Caco-2 (cell line): ENCODE measurements around the gene ZNF786. TPM values are rescaled to one million over a fixed set of nuclear protein-coding genes. Genes with fewer than 3 reads are reported as not detected.

Experiments used
- BruUV-seq: library from RNA; stranded (reverse); fragments of 400-500 nt; replicated peaks from 2 replicates; lab custom pipeline; 2021; lab: Mats Ljungman, UMichigan
- CTCF ChIA-PET: fragments of 300-600 bp; sonication (Branson Sonifier 250); formaldehyde crosslinking; loops from one replicate; lab custom pipeline; 2022; ENCODE audit warnings: antibody characterized with exemption; lab: Charles Lee
- POLR2A ChIA-PET: fragments of 300-600 bp; sonication (Branson Sonifier 250); formaldehyde crosslinking; loops from one replicate; lab custom pipeline; 2022; ENCODE audit warnings: antibody characterized with exemption; lab: Charles Lee
- DNase-seq, 2 experiments: peaks; one replicate each; pipeline versions ENCODE4 v3.0.0 to v3.0.0-alpha.2; 2020 to 2022
- H3K27me3 ChIP-seq: replicated peaks from 2 replicates; pipeline ENCODE4 v1.6.0; 2011; ENCODE audit warnings: low read length; ENCODE audit not compliant: control insufficient read depth, insufficient read depth
- H3K36me3 ChIP-seq: 2 replicates; pipeline ENCODE4 v1.5.1; 2011; ENCODE audit warnings: low read length; ENCODE audit not compliant: control insufficient read depth, insufficient read depth
- H3K4me1 ChIP-seq: fragments of 250-450 bp; sonication (Bioruptor Pico); 2 replicates; pipeline ENCODE4 v1.5.1; 2020; ENCODE audit warnings: mild to moderate bottlenecking
- H3K4me3 ChIP-seq: 2 replicates; pipeline ENCODE4 v1.5.1; 2011; ENCODE audit warnings: low read depth, mild to moderate bottlenecking, control low read depth, low read length
- H3K9me3 ChIP-seq: fragments of 250-450 bp; sonication (Bioruptor Pico); 2 replicates; pipeline ENCODE4 v1.5.1; 2020; ENCODE audit warnings: mild to moderate bottlenecking, moderate library complexity
- H3K27ac Mint-ChIP-seq: one replicate; pipeline ENCODE4 v1.8.0; 2022; ENCODE audit warnings: mixed read lengths; ENCODE audit not compliant: unreplicated experiment
- H3K27me3 Mint-ChIP-seq: one replicate; pipeline ENCODE4 v1.8.0; 2022; ENCODE audit warnings: mixed read lengths; ENCODE audit not compliant: insufficient read depth, unreplicated experiment
- H3K36me3 Mint-ChIP-seq: one replicate; pipeline ENCODE4 v1.8.0; 2022; ENCODE audit warnings: mild to moderate bottlenecking, mixed read lengths; ENCODE audit not compliant: insufficient read depth, unreplicated experiment
- H3K4me1 Mint-ChIP-seq: one replicate; pipeline ENCODE4 v1.8.0; 2022; ENCODE audit warnings: low read depth, mixed read lengths; ENCODE audit not compliant: unreplicated experiment
- H3K4me3 Mint-ChIP-seq: one replicate; pipeline ENCODE4 v1.8.0; 2022; ENCODE audit warnings: mild to moderate bottlenecking, moderate library complexity, mixed read lengths; ENCODE audit not compliant: unreplicated experiment
- H3K9me3 Mint-ChIP-seq: one replicate; pipeline ENCODE4 v1.8.0; 2022; ENCODE audit warnings: mixed read lengths; ENCODE audit not compliant: unreplicated experiment
- CTCF ChIP-seq, 2 experiments: fragments of 200-600 bp in 1 of 2; IDR thresholded peaks; 1 replicate in 1 of 2; 2 replicates in 1 of 2; pipeline versions ENCODE4 v1.5.1 to v1.8.0; 2011 to 2022; ENCODE audit warnings: antibody characterized with exemption in 1 of 2, control low read depth in 1 of 2, inconsistent platforms in 1 of 2, low read depth in 1 of 2, low read length in 1 of 2, mild to moderate bottlenecking in 1 of 2, moderate library complexity in 1 of 2; ENCODE audit not compliant: insufficient read depth in 1 of 2, severe bottlenecking in 1 of 2, unreplicated experiment in 1 of 2
- intact Hi-C: fragments of 100-400 bp; cut with micrococcal nuclease; formaldehyde crosslinking; loops from one replicate; pipeline ENCODE4 v1.10.0; 2022; ENCODE audit not compliant: unreplicated experiment
- total RNA-seq: library from RNA; stranded (reverse); gene quantifications from 2 replicates; pipeline ENCODE4 v1.2.3, GENCODE V29; 2022

The ZNF786 gene
- total RNA-seq, 1 experiment from 2014 or later: 9.4 TPM

GRCh38 chr7:149027611-149028345 lies 62.7 kb downstream of the ZNF786 start:
- BruUV-seq: TSS peak; percentile 43
- ChIA-PET POLR2A (interaction anchor here (0.6 kb wide), 1 partner anchor 328 kb away, joined by 3 read pairs; no protein-coding TSS in a partner anchor), CTCF (interaction anchor here (0.9 to 1.1 kb wide), 2 partner anchors 31 to 38 kb away, joined by 3 read pairs; no protein-coding TSS in a partner anchor)
- Mint-ChIP-seq H3K4me3 (peak overlapping the region; percentile 78), H3K27ac (peak overlapping the region; percentile 68), H3K36me3 (peaks cover 24% of the 10 kb centered on the region), H3K9me3 (no peaks in the 10 kb centered on the region), H3K4me1 (peaks cover 18% of the 10 kb centered on the region), H3K27me3 (no peaks in the 10 kb centered on the region)
- Histone ChIP-seq H3K9me3 (no peaks in the 10 kb centered on the region), H3K4me1 (no peaks in the 10 kb centered on the region), H3K27me3 (no peaks in the 10 kb centered on the region), H3K4me3 (peak overlapping the region; percentile 69), H3K36me3 (no peaks in the 10 kb centered on the region)
- no peak for DNase-seq
- intact Hi-C loops: loop anchor here (1.0 to 5.0 kb wide), 7 partner anchors 38 to 258 kb away; partner anchors contain the start of genes ZNF398, ZNF425, ZNF783 and ZNF786
- TF ChIP-seq CTCF (IDR thresholded peaks at IDR 0.05; ENCODE audit: insufficient read depth in 1 of 2, low read depth in 1 of 2, low read length in 1 of 2, severe bottlenecking in 1 of 2, unreplicated experiment in 1 of 2): no peak

DNA sequence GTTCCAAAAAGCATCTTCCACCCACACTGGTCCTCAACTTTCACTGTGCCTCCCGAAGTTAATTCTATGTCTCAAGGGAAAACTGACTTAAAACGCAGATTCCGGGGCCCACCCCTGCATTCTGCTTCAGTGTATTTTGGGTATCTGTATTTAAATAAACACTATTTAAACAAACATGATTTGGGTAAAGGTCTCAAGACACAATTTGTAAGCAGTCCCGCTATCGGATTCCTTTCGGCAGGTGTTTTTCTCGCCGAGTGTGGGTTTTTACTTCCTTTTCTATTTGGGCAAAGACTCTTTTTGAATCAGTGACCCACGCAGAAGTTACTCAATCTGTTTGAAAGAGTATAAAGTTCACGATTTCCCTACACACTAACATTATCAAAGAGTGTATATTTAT lies 63.5 kb downstream of the ZNF786 start:
- BruUV-seq: no TSS peak
- no peaks in the 10 kb centered on the region for H3K27me3 ChIP-seq
- Mint-ChIP-seq H3K27ac (no peak overlapping the region), H3K36me3 (peaks cover 24% of the 10 kb centered on the region), H3K4me3 (peak overlapping the region; percentile 78), H3K9me3 (no peaks in the 10 kb centered on the region), H3K27me3 (no peaks in the 10 kb centered on the region), H3K4me1 (peaks cover 18% of the 10 kb centered on the region)
- POLR2A ChIA-PET: no interaction called here
- peak overlapping the region; percentile 69 for H3K4me3 ChIP-seq
- CTCF ChIA-PET: interaction anchor here (0.6 to 1.3 kb wide), 3 partner anchors 31 to 139 kb away, joined by 3 to 5 read pairs (median 3); no protein-coding TSS in a partner anchor
- H3K9me3 ChIP-seq: no peaks in the 10 kb centered on the region
- DNase-seq: no peak
- no peaks in the 10 kb centered on the region for H3K36me3 ChIP-seq
- intact Hi-C loops: loop anchor here (5.0 kb wide), 1 partner anchor 120 kb away; the partner anchor contains the start of gene ZNF398
- no peaks in the 10 kb centered on the region for H3K4me1 ChIP-seq
- no peak for TF ChIP-seq CTCF (IDR thresholded peaks at IDR 0.05; ENCODE audit: insufficient read depth in 1 of 2, low read depth in 1 of 2, low read length in 1 of 2, severe bottlenecking in 1 of 2, unreplicated experiment in 1 of 2)

DNA sequence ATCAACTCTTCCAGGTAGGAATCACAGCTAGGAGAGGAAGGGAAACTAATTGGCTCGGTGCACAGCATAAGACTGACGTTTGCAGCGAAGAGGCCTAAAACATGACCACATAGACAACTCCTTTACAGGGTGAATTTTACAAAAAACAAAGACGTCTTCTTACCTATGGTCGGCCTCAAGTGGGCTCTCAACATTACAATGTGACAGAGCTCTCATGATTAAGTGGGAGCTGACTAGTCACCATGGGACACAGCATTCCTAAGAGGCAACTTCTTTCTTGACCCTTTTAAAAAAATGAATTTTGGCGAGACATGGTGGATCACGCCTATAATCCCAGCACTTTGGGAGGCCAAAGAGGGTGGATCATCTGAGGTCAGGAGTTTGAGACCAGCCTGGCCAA lies 66.9 kb downstream of the ZNF786 start:
- no peak overlapping the region for H3K4me3 Mint-ChIP-seq
- H3K36me3 Mint-ChIP-seq: peaks cover 49% of the 10 kb centered on the region
- POLR2A ChIA-PET: no interaction called here

More for the DNA sequence above, 66.9 kb downstream of the ZNF786 start:
- Mint-ChIP-seq H3K27ac (no peak overlapping the region), H3K9me3 (no peaks in the 10 kb centered on the region), H3K4me1 (peaks cover 18% of the 10 kb centered on the region), H3K27me3 (no peaks in the 10 kb centered on the region)
- DNase-seq: no peak
- no peaks in the 10 kb centered on the region for H3K27me3 ChIP-seq
- H3K4me1 ChIP-seq: no peaks in the 10 kb centered on the region
- TF ChIP-seq CTCF (IDR thresholded peaks at IDR 0.05; ENCODE audit: insufficient read depth in 1 of 2, low read depth in 1 of 2, low read length in 1 of 2, severe bottlenecking in 1 of 2, unreplicated experiment in 1 of 2): no peak
- CTCF ChIA-PET: no interaction called here
- no peaks in the 10 kb centered on the region for H3K9me3 ChIP-seq
- BruUV-seq: no TSS peak
- intact Hi-C loops: no loop called here
- no peaks in the 10 kb centered on the region for H3K36me3 ChIP-seq
- H3K4me3 ChIP-seq: no peak overlapping the region
